ENCODE data around the gene ARHGAP32.

Gene ARHGAP32

GRCh38 chr11:129192150-129192549 is at the start of gene ARHGAP32:
Gene ARHGAP32, minus strand, starts transcription at chr11:129192325. Its CDS starts 127 bp downstream, at chr11:129192198.
- 0 out of 2 replicates have a peak within 1 kb of the TSS, but pooled peaks have one; percentile 39 for H2AFZ ChIP-seq (ENCODE audit: low read depth, low read length)
- no peak within 1 kb of the TSS for H3K4me3 ChIP-seq (ENCODE audit: low read length)
- no peaks in the 10 kb centered on the region for H3K79me2 ChIP-seq (ENCODE audit: low read length)
- peak within 1 kb of the TSS; percentile 29; the same call in 1 of the 2 replicates for H3K4me2 ChIP-seq (ENCODE audit: low read length)
- no peaks in the 10 kb centered on the region for H3K9me3 ChIP-seq (ENCODE audit: insufficient read depth, low read length)
- no peak for TF ChIP-seq EZH2phosphoT487 (IDR thresholded peaks at IDR 0.05; ENCODE audit: low read depth)
- TF ChIP-seq CTCF (IDR thresholded peaks at IDR 0.05; ENCODE audit: low read depth, low read length), result no peak
- H3K36me3 ChIP-seq (replicated peaks; ENCODE audit: low read depth, low read length), result no peaks in the 10 kb centered on the region
- no peak within 1 kb of the TSS for H3K27ac ChIP-seq (ENCODE audit: low read length)
- no peak within 1 kb of the TSS for H3K9ac ChIP-seq (ENCODE audit: low read length)
- no peaks in the 10 kb centered on the region for H4K20me1 ChIP-seq (ENCODE audit: insufficient read depth, low read length)
- peaks cover 12% of the 10 kb centered on the region for H3K4me1 ChIP-seq (ENCODE audit: low read length)
- H3K27me3 ChIP-seq (ENCODE audit: low read depth, low read length), result no peaks in the 10 kb centered on the region; the same call in 1 of the 2 replicates

GRCh38 chr11:129239207-129239606 is 47.1 kb upstream of the ARHGAP32 start:
- Histone ChIP-seq H3K4me2 (ENCODE audit: low read length) (no peak overlapping the region), H3K27me3 (ENCODE audit: low read depth, low read length) (no peaks in the 10 kb centered on the region), H3K79me2 (ENCODE audit: low read length) (no peaks in the 10 kb centered on the region), H4K20me1 (ENCODE audit: insufficient read depth, low read length) (no peaks in the 10 kb centered on the region), H3K36me3 (replicated peaks; ENCODE audit: low read depth, low read length) (no peaks in the 10 kb centered on the region), H3K27ac (ENCODE audit: low read length) (no peak overlapping the region), H3K4me3 (ENCODE audit: low read length) (no peak overlapping the region), H3K4me1 (ENCODE audit: low read length) (no peaks in the 10 kb centered on the region), H3K9me3 (ENCODE audit: insufficient read depth, low read length) (no peaks in the 10 kb centered on the region), H3K9ac (ENCODE audit: low read length) (no peak overlapping the region), H2AFZ (ENCODE audit: low read depth, low read length) (no peak overlapping the region)
- TF ChIP-seq EZH2phosphoT487 (IDR thresholded peaks at IDR 0.05; ENCODE audit: low read depth) (no peak), CTCF (IDR thresholded peaks at IDR 0.05; ENCODE audit: low read depth, low read length) (no peak)

GRCh38 chr11:129237880-129238638 is 45.9 kb upstream of the ARHGAP32 start:
- Histone ChIP-seq H3K4me2 (ENCODE audit: low read length) (no peak overlapping the region), H3K4me1 (ENCODE audit: low read length) (no peaks in the 10 kb centered on the region), H3K9ac (ENCODE audit: low read length) (no peak overlapping the region), H3K9me3 (ENCODE audit: insufficient read depth, low read length) (no peaks in the 10 kb centered on the region), H3K4me3 (ENCODE audit: low read length) (no peak overlapping the region), H3K79me2 (ENCODE audit: low read length) (no peaks in the 10 kb centered on the region), H3K27ac (ENCODE audit: low read length) (no peak overlapping the region), H4K20me1 (ENCODE audit: insufficient read depth, low read length) (no peaks in the 10 kb centered on the region), H2AFZ (ENCODE audit: low read depth, low read length) (no peak overlapping the region), H3K27me3 (ENCODE audit: low read depth, low read length) (no peaks in the 10 kb centered on the region), H3K36me3 (replicated peaks; ENCODE audit: low read depth, low read length) (no peaks in the 10 kb centered on the region)
- TF ChIP-seq EZH2phosphoT487 (IDR thresholded peaks at IDR 0.05; ENCODE audit: low read depth) (no peak), CTCF (IDR thresholded peaks at IDR 0.05; ENCODE audit: low read depth, low read length) (no peak)

- Histone ChIP-seq H3K9me3 (ENCODE audit: insufficient read depth, low read length) (no peaks in the 10 kb centered on the region), H4K20me1 (ENCODE audit: insufficient read depth, low read length) (no peaks in the 10 kb centered on the region), H3K4me2 (ENCODE audit: low read length) (no peak overlapping the region), H3K27ac (ENCODE audit: low read length) (no peak overlapping the region), H3K9ac (ENCODE audit: low read length) (no peak overlapping the region), H3K79me2 (ENCODE audit: low read length) (no peaks in the 10 kb centered on the region), H3K4me3 (ENCODE audit: low read length) (no peak overlapping the region), H3K4me1 (ENCODE audit: low read length) (no peaks in the 10 kb centered on the region), H2AFZ (ENCODE audit: low read depth, low read length) (no peak overlapping the region), H3K27me3 (ENCODE audit: low read depth, low read length) (no peaks in the 10 kb centered on the region), H3K36me3 (replicated peaks; ENCODE audit: low read depth, low read length) (no peaks in the 10 kb centered on the region)
- TF ChIP-seq EZH2phosphoT487 (IDR thresholded peaks at IDR 0.05; ENCODE audit: low read depth), result no peak
- no peak for TF ChIP-seq CTCF (IDR thresholded peaks at IDR 0.05; ENCODE audit: low read depth, low read length)
These were observed 45.3 kb upstream of the ARHGAP32 start for GRCh38 chr11:129237456-129237855.
